Mesenchymal stem cell (in vitro differentiated cells and primary cell): ENCODE data around the gene C10orf90.

ENCODE experiments used
- DNase-seq: peaks from one replicate; pipeline ENCODE4 v3.0.0-alpha.2; 2013
- H2AFZ ChIP-seq: one replicate; pipeline ENCODE4 v1.6.1; 2013; ENCODE audit warnings: low read depth, mild to moderate bottlenecking, control low read depth, inconsistent platforms, low read length, moderate library complexity
- H2AK5ac ChIP-seq: 2 replicates; pipeline ENCODE4 v1.6.1; 2013; ENCODE audit warnings: low read length, moderate library complexity, mild to moderate bottlenecking, inconsistent platforms; ENCODE audit not compliant: severe bottlenecking
- H2BK120ac ChIP-seq: one replicate; pipeline ENCODE4 v1.6.1; 2013; ENCODE audit warnings: low read depth, mild to moderate bottlenecking, inconsistent platforms, low read length, moderate library complexity
- H2BK12ac ChIP-seq, 2 experiments: one replicate each; pipeline ENCODE4 v1.6.1; 2013; ENCODE audit warnings: inconsistent platforms in 2 of 2, low read length in 2 of 2, mild to moderate bottlenecking in 2 of 2, moderate library complexity in 2 of 2, control low read depth in 1 of 2
- H2BK15ac ChIP-seq: one replicate; pipeline ENCODE4 v1.6.1; 2013; ENCODE audit warnings: mild to moderate bottlenecking, low read depth, inconsistent platforms; ENCODE audit not compliant: poor library complexity, severe bottlenecking
- H2BK5ac ChIP-seq: 2 replicates; pipeline ENCODE4 v1.6.1; 2013; ENCODE audit warnings: low read depth, mild to moderate bottlenecking, low read length, control low read depth, inconsistent platforms; ENCODE audit not compliant: poor library complexity, severe bottlenecking
- H3K14ac ChIP-seq, 2 experiments: one replicate each; pipeline ENCODE4 v1.6.1; 2013; ENCODE audit warnings: inconsistent platforms in 2 of 2, low read length in 2 of 2, control low read depth in 1 of 2, mild to moderate bottlenecking in 1 of 2, moderate library complexity in 1 of 2
- H3K18ac ChIP-seq, 2 experiments: one replicate each; pipeline ENCODE4 v1.6.1; 2013; ENCODE audit warnings: inconsistent platforms in 2 of 2, low read length in 2 of 2, control low read depth in 1 of 2, low read depth in 1 of 2, mild to moderate bottlenecking in 1 of 2
- H3K23ac ChIP-seq, 2 experiments: one replicate each; pipeline ENCODE4 v1.6.1; 2013; ENCODE audit warnings: inconsistent platforms in 2 of 2, low read length in 2 of 2, mild to moderate bottlenecking in 2 of 2, moderate library complexity in 2 of 2, control low read depth in 1 of 2
- H3K27ac ChIP-seq: 2 replicates; pipeline ENCODE4 v1.5.1; 2013; ENCODE audit warnings: mild to moderate bottlenecking, moderate library complexity, low read length, control low read depth, inconsistent platforms; ENCODE audit not compliant: poor library complexity, severe bottlenecking
- H3K27me3 ChIP-seq, 2 experiments: 2 replicates each; pipeline versions ENCODE4 v1.6.1 to v1.7.0; 2013; ENCODE audit warnings: low read length in 2 of 2, mild to moderate bottlenecking in 2 of 2, moderate library complexity in 2 of 2, control low read depth in 1 of 2, inconsistent platforms in 1 of 2; ENCODE audit not compliant: control insufficient read depth in 1 of 2, insufficient read depth in 1 of 2
- H3K36me3 ChIP-seq, 2 experiments: 2 replicates each; pipeline versions ENCODE4 v1.6.1 to v1.7.0; 2013; ENCODE audit warnings: low read length in 2 of 2, control low read depth in 1 of 2, inconsistent platforms in 1 of 2, low read depth in 1 of 2, mild to moderate bottlenecking in 1 of 2; ENCODE audit not compliant: insufficient read depth in 2 of 2, control insufficient read depth in 1 of 2
- H3K4ac ChIP-seq, 2 experiments: one replicate each; pipeline ENCODE4 v1.6.1; 2013; ENCODE audit warnings: inconsistent platforms in 2 of 2, low read length in 2 of 2, mild to moderate bottlenecking in 2 of 2, moderate library complexity in 2 of 2, control low read depth in 1 of 2, low read depth in 1 of 2
- H3K4me1 ChIP-seq: 2 replicates; pipeline ENCODE4 v1.6.1; 2013; ENCODE audit warnings: low read depth, low read length, control low read depth; ENCODE audit not compliant: control insufficient read depth, insufficient read depth
- H3K4me2 ChIP-seq: 2 replicates; pipeline ENCODE4 v1.6.1; 2013; ENCODE audit warnings: low read length, mild to moderate bottlenecking, inconsistent platforms; ENCODE audit not compliant: poor library complexity, severe bottlenecking
- H3K4me3 ChIP-seq, 2 experiments: 2 replicates each; pipeline versions ENCODE4 v1.5.1 to v1.7.0; 2013; ENCODE audit warnings: low read length in 2 of 2, mild to moderate bottlenecking in 2 of 2, control low read depth in 1 of 2, low read depth in 1 of 2; ENCODE audit not compliant: insufficient read depth in 1 of 2
- H3K79me1 ChIP-seq: replicated peaks from 2 replicates; pipeline ENCODE4 v1.6.1; 2013; ENCODE audit warnings: mild to moderate bottlenecking, control low read depth, low read length, inconsistent platforms; ENCODE audit not compliant: poor library complexity, severe bottlenecking
- H3K9ac ChIP-seq: 2 replicates; pipeline ENCODE4 v1.7.0; 2013; ENCODE audit warnings: mild to moderate bottlenecking, low read length, moderate library complexity
- H3K9me3 ChIP-seq: 2 replicates; pipeline ENCODE4 v1.7.0; 2013; ENCODE audit warnings: mild to moderate bottlenecking, low read length; ENCODE audit not compliant: control insufficient read depth
- H4K8ac ChIP-seq: one replicate; pipeline ENCODE4 v1.6.1; 2013; ENCODE audit warnings: inconsistent platforms, mild to moderate bottlenecking, low read length, moderate library complexity
- H4K91ac ChIP-seq: one replicate; pipeline ENCODE4 v1.6.1; 2013; ENCODE audit warnings: mild to moderate bottlenecking, low read length, inconsistent platforms
- WGBS: methylation state at CpG from one replicate; pipeline ENCODE4 v1.1.7; 2013; ENCODE audit warnings: mixed read lengths; 5-methylcytosine and 5-hydroxymethylcytosine counted together

Gene C10orf90

DNA sequence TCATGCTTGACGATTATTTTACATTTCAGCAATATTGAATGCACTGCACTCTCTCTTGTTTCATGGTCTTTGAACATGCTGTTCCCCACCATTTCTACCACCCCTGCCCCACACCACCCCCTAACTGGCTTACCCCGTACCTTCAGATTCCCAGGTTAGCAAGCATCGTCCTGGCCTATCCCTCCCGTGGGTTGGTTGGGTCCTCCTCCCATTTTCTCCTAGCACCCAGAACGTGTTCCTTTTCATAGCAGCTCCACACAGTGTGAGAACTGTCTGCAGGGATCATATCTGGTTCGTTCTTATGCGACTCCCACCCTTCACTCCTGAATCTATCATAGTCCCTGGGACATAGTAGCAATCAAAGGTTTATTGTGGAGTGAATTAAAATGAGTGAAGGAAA, 48.6 kb downstream of the C10orf90 start:
- Histone ChIP-seq H3K23ac (no peak overlapping the region), H3K36me3 (no peaks in the 10 kb centered on the region), H2AFZ (no peak overlapping the region), H3K79me1 (no peaks in the 10 kb centered on the region), H3K14ac (no peak overlapping the region), H3K9ac (no peak overlapping the region), H4K91ac (no peak overlapping the region), H3K27ac (no peak overlapping the region), H3K4ac (no peak overlapping the region), H2BK5ac (no peak overlapping the region), H3K9me3 (no peaks in the 10 kb centered on the region), H3K18ac (no peak overlapping the region), H2AK5ac (no peak overlapping the region), H3K4me3 (no peak overlapping the region), H3K4me1 (no peaks in the 10 kb centered on the region), H3K27me3 (no peaks in the 10 kb centered on the region), H2BK120ac (no peak overlapping the region), H4K8ac (no peak overlapping the region), H3K4me2 (no peak overlapping the region), H2BK12ac (no peak overlapping the region), H2BK15ac (no peak overlapping the region)
- DNase-seq = no peak
- WGBS = 97% methylated on average over 5 of the region's 7 CpGs

DNA sequence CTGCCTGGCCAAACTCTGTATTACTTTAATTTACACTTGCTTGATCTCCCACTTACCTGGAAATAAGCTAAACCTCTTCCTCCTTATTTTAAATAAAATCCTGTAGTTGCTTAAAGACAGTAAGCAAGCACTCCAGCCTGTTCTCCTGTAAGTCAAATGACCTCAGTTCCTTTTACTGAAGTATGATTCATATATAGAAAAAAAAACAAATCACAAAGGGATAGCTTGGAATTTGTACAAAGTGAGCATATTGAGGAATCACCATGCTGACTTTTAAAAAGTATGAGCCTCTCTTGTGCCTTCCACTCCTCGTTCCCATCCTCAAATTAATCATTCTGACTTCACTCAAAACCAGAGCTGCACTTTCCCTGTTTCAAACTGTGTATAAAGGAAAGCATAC, 52.0 kb downstream of the C10orf90 start:
- H2BK5ac ChIP-seq = no peak overlapping the region
- H4K91ac ChIP-seq = no peak overlapping the region
- peak; percentile 7 for DNase-seq
- no peak overlapping the region for H2BK12ac ChIP-seq
- H2AK5ac ChIP-seq = no peak overlapping the region
- no peak overlapping the region for H2AFZ ChIP-seq
- WGBS = 54% methylated on average over 1 of the region's 1 CpG
- no peaks in the 10 kb centered on the region for H3K36me3 ChIP-seq
- peaks cover 2% of the 10 kb centered on the region for H3K4me1 ChIP-seq
- peaks cover 0 to 3% of the 10 kb centered on the region in 2 experiments for H3K27me3 ChIP-seq
- no peak overlapping the region for H3K23ac ChIP-seq
- H3K18ac ChIP-seq = no peak overlapping the region
- no peaks in the 10 kb centered on the region for H3K79me1 ChIP-seq
- no peak overlapping the region for H2BK15ac ChIP-seq
- H4K8ac ChIP-seq = no peak overlapping the region
- no peak overlapping the region for H3K4ac ChIP-seq
- H3K27ac ChIP-seq = no peak overlapping the region
- H3K4me3 ChIP-seq = peak overlapping the region in 1 of 2 experiments; percentile 46
- no peak overlapping the region for H3K4me2 ChIP-seq
- peak overlapping the region; percentile 55 for H3K9ac ChIP-seq
- H2BK120ac ChIP-seq = no peak overlapping the region
- H3K14ac ChIP-seq = no peak overlapping the region
- H3K9me3 ChIP-seq = no peaks in the 10 kb centered on the region

DNA sequence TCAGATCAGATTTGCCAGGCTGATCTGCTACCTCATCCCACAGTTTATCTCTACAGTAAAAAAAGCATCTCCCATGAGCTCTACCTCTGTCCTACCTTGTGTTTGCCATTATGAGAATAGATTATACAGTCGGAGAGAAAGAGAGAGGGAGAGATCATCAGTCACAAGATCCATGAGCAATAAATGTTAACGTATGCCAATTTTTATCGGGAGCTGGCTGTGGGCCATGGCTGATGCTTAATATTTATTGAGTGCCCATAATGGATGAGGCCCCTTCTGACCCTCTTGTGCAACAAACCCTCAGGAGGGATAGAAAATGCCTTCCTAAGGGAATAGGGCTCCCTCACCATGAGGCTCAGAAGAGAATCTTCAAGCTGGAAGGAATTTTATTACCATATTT, 52.8 kb downstream of the C10orf90 start:
- Histone ChIP-seq H3K4ac (no peak overlapping the region), H4K91ac (no peak overlapping the region), H3K36me3 (no peaks in the 10 kb centered on the region), H3K23ac (no peak overlapping the region), H2BK12ac (no peak overlapping the region), H3K4me2 (no peak overlapping the region), H3K9ac (peak overlapping the region; percentile 55), H3K27me3 (peaks cover 0 to 3% of the 10 kb centered on the region in 2 experiments), H2AFZ (no peak overlapping the region), H2BK5ac (no peak overlapping the region), H2AK5ac (no peak overlapping the region), H2BK15ac (no peak overlapping the region), H3K14ac (no peak overlapping the region), H3K4me3 (peak overlapping the region in 1 of 2 experiments; percentile 46), H3K18ac (no peak overlapping the region), H3K9me3 (no peaks in the 10 kb centered on the region), H2BK120ac (no peak overlapping the region), H3K79me1 (no peaks in the 10 kb centered on the region), H3K27ac (no peak overlapping the region), H3K4me1 (peaks cover 2% of the 10 kb centered on the region), H4K8ac (no peak overlapping the region)
- DNase-seq = no peak
- 96% methylated on average over 3 of the region's 3 CpGs for WGBS

DNA sequence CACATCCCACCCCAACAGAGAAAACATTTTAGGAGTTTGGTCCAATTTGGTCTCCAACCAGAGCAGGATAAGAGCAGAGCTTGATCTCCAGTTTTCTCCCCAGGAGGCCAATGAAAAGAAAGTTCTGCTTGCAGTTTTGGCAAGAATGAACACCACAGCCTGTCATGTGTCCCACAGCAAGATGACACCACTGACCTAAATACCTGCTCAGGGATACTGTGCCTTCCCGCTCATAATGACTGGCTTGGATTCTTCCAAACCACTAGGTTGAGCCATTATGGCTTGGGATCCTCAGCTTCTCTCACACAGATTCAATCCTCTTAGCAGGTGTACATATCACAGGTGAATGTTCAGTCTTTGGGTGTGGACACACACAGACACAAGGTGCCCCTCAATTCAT, 53.3 kb downstream of the C10orf90 start:
- peaks cover 0 to 3% of the 10 kb centered on the region in 2 experiments for H3K27me3 ChIP-seq
- H3K18ac ChIP-seq = no peak overlapping the region
- DNase-seq = no peak
- no peak overlapping the region for H4K8ac ChIP-seq
- no peak overlapping the region for H3K23ac ChIP-seq
- no peak overlapping the region for H3K27ac ChIP-seq
- peaks cover 2% of the 10 kb centered on the region for H3K4me1 ChIP-seq
- no peak overlapping the region for H3K14ac ChIP-seq
- no peaks in the 10 kb centered on the region for H3K9me3 ChIP-seq
- no peak overlapping the region for H2BK15ac ChIP-seq
- no peaks in the 10 kb centered on the region for H3K36me3 ChIP-seq
- no peak overlapping the region for H2AK5ac ChIP-seq
- no peak overlapping the region for H2AFZ ChIP-seq
- H3K9ac ChIP-seq = no peak overlapping the region
- 100% methylated on average over 1 of the region's 1 CpG for WGBS
- H2BK120ac ChIP-seq = no peak overlapping the region
- no peak overlapping the region for H2BK12ac ChIP-seq
- no peak overlapping the region for H3K4ac ChIP-seq
- H3K4me2 ChIP-seq = no peak overlapping the region
- H2BK5ac ChIP-seq = no peak overlapping the region
- no peak overlapping the region for H3K4me3 ChIP-seq
- no peak overlapping the region for H4K91ac ChIP-seq
- H3K79me1 ChIP-seq = no peaks in the 10 kb centered on the region
